Left lung (tissue), 10 donors: ENCODE data around the gene ZFC3H1. TPM values are rescaled to one million over a fixed set of nuclear protein-coding genes. Genes with fewer than 3 reads are reported as not detected.

Source experiments
- ATAC-seq: fragments of 200-7000 bp; cut with Tn5 transposase; one replicate; pipeline ENCODE4 v1.9.1; 2020; ENCODE audit warnings: moderate library complexity
- DNase-seq, 4 donors: peaks; one replicate each; pipeline ENCODE4 v3.0.0-alpha.2; 2013 to 2020
- H3K27ac ChIP-seq, 2 donors: fragments of 200-600 bp; sonication (generic) in 1 of 2; one replicate each; pipeline versions ENCODE4 v1.5.0 to v1.8.0; 2020 to 2021
- H3K27me3 ChIP-seq, 2 donors: fragments of 200-600 bp; sonication (generic) in 1 of 2; one replicate each; pipeline versions ENCODE4 v1.5.0 to v1.8.0; 2020 to 2021
- H3K36me3 ChIP-seq, 2 donors: fragments of 200-600 bp; sonication (generic) in 1 of 2; one replicate each; pipeline versions ENCODE4 v1.5.0 to v1.8.0; 2020 to 2021
- H3K4me1 ChIP-seq, 2 donors: fragments of 200-600 bp; one replicate each; pipeline ENCODE4 v1.8.0; 2021
- H3K4me3 ChIP-seq, 2 donors: fragments of 200-600 bp; sonication (generic) in 1 of 2; one replicate each; pipeline versions ENCODE4 v1.5.0 to v1.8.0; 2020 to 2021; ENCODE audit warnings: mild to moderate bottlenecking in 1 of 2
- H3K9me3 ChIP-seq, 2 donors: fragments of 200-600 bp; sonication (generic) in 1 of 2; one replicate each; pipeline versions ENCODE4 v1.5.0 to v1.8.0; 2020 to 2021
- intact Hi-C, 2 donors: fragments of 100-400 bp; cut with DNase I; formaldehyde crosslinking; loops; one replicate each; pipeline versions ENCODE4 v1.11.2 to v1.14.2; 2022
- polyA plus RNA-seq, 6 donors: library from polyadenylated mRNA; unstranded; fragments of 120-200 nt; gene quantifications; one replicate each; pipeline ENCODE4 v1.2.1, GENCODE V29; 2013; ENCODE audit not compliant: insufficient read length in 6 of 6
- total RNA-seq, 2 donors: library from RNA; stranded (reverse); fragmentation: NEBNext Ultra II Directional; extraction: Animal tissue kit (Norgen Biotek cat#: 25700); gene quantifications; one replicate each; pipeline ENCODE4 v1.2.1, GENCODE V29; 2021
- TF ChIP-seq, protein P1 (sequence below), 2 donors: fragments of 200-600 bp; sonication (generic) in 1 of 2; IDR thresholded peaks; one replicate each; pipeline versions ENCODE4 v1.5.0 to v1.8.0; 2021; ENCODE audit warnings: antibody characterized with exemption in 2 of 2
- donor health status: DM: no; HTN: yes; CAD: no.
- donor health status: DM: no; HTN: no; CAD: no.

ZFC3H1 gene
- total and polyA plus RNA-seq, 8 donors, result 40.7 to 95.6 (median 71.0) TPM

DNA sequence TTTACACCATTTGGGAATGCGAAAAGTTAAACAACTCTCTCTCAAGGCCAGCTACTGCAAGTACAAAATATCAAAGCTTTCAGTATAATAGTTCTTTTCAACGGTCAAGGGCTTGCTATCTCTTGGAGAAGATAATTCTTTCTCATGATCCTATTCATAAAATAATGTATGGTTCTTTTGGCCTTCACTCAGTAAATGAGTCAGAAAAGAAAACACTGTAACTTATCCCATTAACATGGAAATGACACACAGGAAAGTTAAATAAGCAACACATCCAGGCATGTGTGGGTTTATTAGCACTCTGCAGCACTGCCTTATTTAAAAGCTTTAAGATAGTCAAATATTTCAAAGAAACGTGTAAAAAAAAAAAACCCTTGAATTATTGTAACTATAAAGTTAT lies 36.9 kb downstream of the ZFC3H1 start:
- Histone ChIP-seq H3K4me3 (no peak overlapping the region), H3K27ac (peak overlapping the region in 1 of 2 donors; percentile 35), H3K9me3 (no peaks in the 10 kb centered on the region), H3K4me1 (peaks cover 5 to 11% of the 10 kb centered on the region in 2 donors), H3K36me3 (peaks cover 3 to 100% of the 10 kb centered on the region in 2 donors), H3K27me3 (no peaks in the 10 kb centered on the region)
- intact Hi-C loops, result no loop called here
- TF ChIP-seq, protein P1, sequence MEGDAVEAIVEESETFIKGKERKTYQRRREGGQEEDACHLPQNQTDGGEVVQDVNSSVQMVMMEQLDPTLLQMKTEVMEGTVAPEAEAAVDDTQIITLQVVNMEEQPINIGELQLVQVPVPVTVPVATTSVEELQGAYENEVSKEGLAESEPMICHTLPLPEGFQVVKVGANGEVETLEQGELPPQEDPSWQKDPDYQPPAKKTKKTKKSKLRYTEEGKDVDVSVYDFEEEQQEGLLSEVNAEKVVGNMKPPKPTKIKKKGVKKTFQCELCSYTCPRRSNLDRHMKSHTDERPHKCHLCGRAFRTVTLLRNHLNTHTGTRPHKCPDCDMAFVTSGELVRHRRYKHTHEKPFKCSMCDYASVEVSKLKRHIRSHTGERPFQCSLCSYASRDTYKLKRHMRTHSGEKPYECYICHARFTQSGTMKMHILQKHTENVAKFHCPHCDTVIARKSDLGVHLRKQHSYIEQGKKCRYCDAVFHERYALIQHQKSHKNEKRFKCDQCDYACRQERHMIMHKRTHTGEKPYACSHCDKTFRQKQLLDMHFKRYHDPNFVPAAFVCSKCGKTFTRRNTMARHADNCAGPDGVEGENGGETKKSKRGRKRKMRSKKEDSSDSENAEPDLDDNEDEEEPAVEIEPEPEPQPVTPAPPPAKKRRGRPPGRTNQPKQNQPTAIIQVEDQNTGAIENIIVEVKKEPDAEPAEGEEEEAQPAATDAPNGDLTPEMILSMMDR (IDR thresholded peaks at IDR 0.05), result no peak
- DNase-seq (no peak), ATAC-seq (no peak)

DNA sequence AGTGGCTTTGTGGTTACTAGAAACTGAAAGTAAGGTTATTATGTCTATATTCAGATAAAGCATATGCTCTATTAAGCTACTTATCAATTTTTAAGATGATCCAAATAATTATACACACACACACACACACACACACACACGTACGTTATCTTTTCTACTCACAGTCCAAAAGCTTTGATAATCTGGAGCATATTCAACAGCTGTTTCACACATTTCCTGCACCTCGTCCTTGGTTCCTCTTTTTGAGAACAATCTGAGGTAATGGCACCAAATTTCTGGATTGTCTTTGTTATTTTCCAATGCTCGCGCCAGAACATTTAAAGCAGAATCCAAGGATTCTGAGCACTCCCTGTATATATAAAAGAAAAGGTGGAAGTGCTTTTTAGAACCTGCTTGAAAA lies 37.5 kb downstream of the ZFC3H1 start:
- H3K27ac ChIP-seq, result peak overlapping the region in 1 of 2 donors; percentile 35
- no peaks in the 10 kb centered on the region for H3K9me3 ChIP-seq
- ATAC-seq, result no peak
- peaks cover 5 to 11% of the 10 kb centered on the region in 2 donors for H3K4me1 ChIP-seq
- intact Hi-C loops, result no loop called here
- DNase-seq, result no peak
- peaks cover 3 to 100% of the 10 kb centered on the region in 2 donors for H3K36me3 ChIP-seq
- TF ChIP-seq, protein P1 (IDR thresholded peaks at IDR 0.05), result no peak
- H3K27me3 ChIP-seq, result no peaks in the 10 kb centered on the region
- no peak overlapping the region for H3K4me3 ChIP-seq

DNA sequence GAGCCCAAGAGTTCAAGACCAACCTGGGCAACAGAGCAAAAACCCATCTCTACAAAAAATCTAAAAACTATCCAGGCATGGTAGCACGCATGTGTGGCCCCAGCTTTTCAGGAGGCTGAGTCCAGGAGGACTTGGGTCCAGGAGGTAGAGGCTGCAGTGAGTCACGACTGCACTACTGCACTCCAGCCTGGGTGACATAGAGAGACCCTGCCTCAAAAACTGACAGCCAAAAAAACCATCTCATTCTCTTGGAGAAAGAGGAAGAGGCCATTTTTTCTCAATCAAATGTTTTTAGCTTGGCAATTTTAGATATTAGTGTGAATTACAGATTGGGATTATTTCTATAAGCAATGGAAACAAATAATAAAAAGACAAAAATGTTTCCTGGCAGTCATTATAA lies 38.2 kb downstream of the ZFC3H1 start:
- H3K4me3 ChIP-seq, result no peak overlapping the region
- DNase-seq, result no peak
- TF ChIP-seq, protein P1 (IDR thresholded peaks at IDR 0.05), result no peak
- H3K27ac ChIP-seq, result no peak overlapping the region
- no peak for ATAC-seq
- peaks cover 5 to 11% of the 10 kb centered on the region in 2 donors for H3K4me1 ChIP-seq
- no peaks in the 10 kb centered on the region for H3K27me3 ChIP-seq
- no peaks in the 10 kb centered on the region for H3K9me3 ChIP-seq
- intact Hi-C loops, result no loop called here
- peaks cover 3 to 100% of the 10 kb centered on the region in 2 donors for H3K36me3 ChIP-seq

DNA sequence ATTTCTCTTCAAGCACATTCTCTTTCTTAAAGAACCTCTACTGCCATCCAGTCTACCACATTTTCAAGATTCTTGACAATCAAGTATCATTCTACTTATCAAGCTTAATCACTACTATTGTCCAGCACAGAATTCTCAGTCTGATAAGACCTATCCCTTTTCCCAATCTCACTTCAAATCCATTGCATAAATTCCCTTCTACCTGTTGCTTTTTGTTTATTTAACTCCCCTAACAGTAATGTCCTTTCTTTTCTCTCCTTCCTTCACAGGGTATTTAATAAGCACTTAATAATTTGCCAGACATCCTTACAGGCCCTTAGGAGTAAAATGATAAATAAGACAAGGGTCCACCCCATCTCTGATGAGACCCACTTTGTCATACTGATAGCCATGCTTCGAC lies 41.7 kb downstream of the ZFC3H1 start:
- peaks cover 8 to 100% of the 10 kb centered on the region in 2 donors for H3K36me3 ChIP-seq
- intact Hi-C loops, result no loop called here
- ATAC-seq, result no peak

DNA sequence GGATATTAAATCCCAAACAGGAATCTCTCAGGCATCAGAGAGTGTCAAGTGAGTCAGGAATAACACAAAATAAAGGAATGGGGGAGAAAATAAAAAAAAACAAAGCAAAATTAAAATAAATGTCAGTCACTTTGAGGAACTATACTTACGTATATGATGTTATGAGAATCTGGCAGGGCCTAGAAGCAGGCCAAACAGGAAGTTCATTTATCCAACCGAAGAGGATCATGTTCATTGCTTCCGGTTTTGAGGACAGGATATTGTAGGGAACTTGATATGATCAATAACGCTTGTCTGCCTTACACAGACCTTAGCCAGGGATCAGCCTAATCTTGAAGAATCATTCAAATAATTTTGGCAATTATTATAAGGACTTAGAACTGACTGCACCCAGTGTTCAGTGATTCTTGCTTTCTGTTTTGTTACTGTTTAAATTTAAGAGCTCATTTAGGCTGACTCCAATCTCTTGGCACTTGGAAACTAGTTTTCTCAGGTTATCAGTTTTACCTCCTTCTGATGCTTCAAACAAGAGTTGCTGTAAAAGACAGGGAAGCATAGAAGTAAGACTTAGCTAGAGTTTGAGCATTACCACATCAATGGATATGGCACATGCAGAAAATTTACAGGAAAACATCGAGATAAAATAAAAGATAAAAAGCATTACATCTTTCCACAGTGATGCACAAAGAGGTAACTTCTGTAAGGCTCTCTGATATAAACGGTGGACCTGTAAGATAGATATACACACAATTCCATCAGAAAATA lies 53.4 kb downstream of the ZFC3H1 start:
- no peak for ATAC-seq
- intact Hi-C loops, result no loop called here
- no peak for DNase-seq
- H3K27me3 ChIP-seq, result no peaks in the 10 kb centered on the region
- peaks cover 0 to 97% of the 10 kb centered on the region in 2 donors for H3K36me3 ChIP-seq
- TF ChIP-seq, protein P1 (IDR thresholded peaks at IDR 0.05), result no peak
- no peaks in the 10 kb centered on the region for H3K4me1 ChIP-seq
- no peak overlapping the region for H3K4me3 ChIP-seq
- no peak overlapping the region for H3K27ac ChIP-seq
- H3K9me3 ChIP-seq, result no peaks in the 10 kb centered on the region

More for the DNA sequence above, 41.7 kb downstream of the ZFC3H1 start:
- Histone ChIP-seq H3K9me3 (no peaks in the 10 kb centered on the region), H3K27ac (no peak overlapping the region), H3K4me1 (peaks cover 0 to 10% of the 10 kb centered on the region in 2 donors), H3K4me3 (no peak overlapping the region), H3K27me3 (no peaks in the 10 kb centered on the region)
- TF ChIP-seq, protein P1 (IDR thresholded peaks at IDR 0.05), result no peak
- no peak for DNase-seq
